GM19238 (cell line): Measurements from ENCODE around the gene BRSK2.
A peak's percentile ranks its signal among the peaks of the same experiment; 100 is the strongest.

Experiments
- DNase-seq: peaks from one replicate; pipeline ENCODE4 v3.0.0; 2011; ENCODE audit warnings: low spot score; ENCODE audit not compliant: insufficient read length

The BRSK2 gene

GRCh38 chr11:1396375-1396841 lies 6.7 kb downstream of the BRSK2 start:
- DNase-seq: no peak

GRCh38 chr11:1397146-1397861 lies 7.6 kb downstream of the BRSK2 start:
- no peak for DNase-seq

GRCh38 chr11:1397862-1398527 lies 8.3 kb downstream of the BRSK2 start:
- DNase-seq: no peak

- no peak for DNase-seq
Measured at GRCh38 chr11:1398528-1399235, 8.9 kb downstream of the BRSK2 start.

- DNase-seq: no peak
Measured at GRCh38 chr11:1399386-1400316, 9.9 kb downstream of the BRSK2 start.

- no peak for DNase-seq
Measured at GRCh38 chr11:1400317-1401170, 10.8 kb downstream of the BRSK2 start.

- DNase-seq: no peak
Measured at GRCh38 chr11:1401171-1401445, 11.4 kb downstream of the BRSK2 start.

GRCh38 chr11:1401656-1402221 lies 12.0 kb downstream of the BRSK2 start:
- DNase-seq: peak; percentile 49

- no peak for DNase-seq
Measured at GRCh38 chr11:1402355-1403077, 12.8 kb downstream of the BRSK2 start.

- no peak for DNase-seq
Measured at GRCh38 chr11:1403078-1403620, 13.4 kb downstream of the BRSK2 start.

GRCh38 chr11:1403721-1404460 lies 14.2 kb downstream of the BRSK2 start:
- DNase-seq: no peak

- DNase-seq: no peak
Measured at GRCh38 chr11:1404461-1405185, 14.9 kb downstream of the BRSK2 start.

- no peak for DNase-seq
Measured at GRCh38 chr11:1405186-1406020, 15.7 kb downstream of the BRSK2 start.

- DNase-seq: no peak
Measured at GRCh38 chr11:1406571-1407485, 17.1 kb downstream of the BRSK2 start.

GRCh38 chr11:1407668-1408067 lies 17.9 kb downstream of the BRSK2 start:
- no peak for DNase-seq

GRCh38 chr11:1408346-1408745 lies 18.6 kb downstream of the BRSK2 start:
- no peak for DNase-seq
